ENCODE measurements around the gene SLC6A13.

Gene SLC6A13

DNA sequence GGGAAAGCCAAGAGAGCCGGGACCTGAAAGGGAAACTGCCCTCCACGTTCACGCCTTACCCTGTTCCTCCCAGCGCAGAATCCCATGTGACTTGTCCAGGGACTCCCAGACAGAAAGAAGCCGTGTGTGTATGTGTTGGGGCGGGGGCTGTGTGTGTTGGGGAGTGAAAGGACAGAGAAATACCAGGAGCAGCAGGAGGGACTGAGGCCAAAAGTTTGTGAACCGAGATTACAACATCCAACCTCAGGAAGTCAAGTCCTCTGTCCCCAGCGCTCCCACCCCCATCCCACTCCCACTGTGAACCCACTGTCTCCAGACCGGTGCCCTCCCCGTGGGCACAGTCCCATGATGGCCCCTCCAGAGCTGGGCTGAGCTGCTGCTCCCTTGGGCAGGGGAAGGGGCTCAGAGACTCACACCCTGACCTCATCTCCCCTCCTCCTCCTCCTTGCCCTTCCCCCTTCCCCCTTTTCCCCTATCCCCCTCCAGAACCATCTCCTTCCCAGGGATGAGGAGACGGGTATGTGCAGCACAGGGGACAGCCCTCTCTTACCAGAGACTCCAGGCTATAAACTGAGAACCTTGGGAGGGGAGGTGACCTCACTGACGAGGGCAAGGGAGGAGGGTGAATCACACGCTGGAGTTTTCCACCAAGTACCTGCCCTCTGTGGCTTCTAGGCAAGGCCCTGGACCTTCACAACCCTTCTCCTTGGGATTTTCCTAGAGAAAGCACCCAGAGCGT is 48.5 kb downstream of the SLC6A13 start, which contains the start of gene SLC6A12:
SLC6A12 (minus strand) TSS at position 155 of the 739 bp plus-strand sequence. CDS start 4,171 bp downstream, outside the sequence.
- no peak for DNase-seq (ENCODE audit: low spot score)

- DNase-seq (ENCODE audit: low spot score): no peak
These were observed 49.1 kb downstream of the SLC6A13 start for GRCh38 chr12:213527-213932.

DNA sequence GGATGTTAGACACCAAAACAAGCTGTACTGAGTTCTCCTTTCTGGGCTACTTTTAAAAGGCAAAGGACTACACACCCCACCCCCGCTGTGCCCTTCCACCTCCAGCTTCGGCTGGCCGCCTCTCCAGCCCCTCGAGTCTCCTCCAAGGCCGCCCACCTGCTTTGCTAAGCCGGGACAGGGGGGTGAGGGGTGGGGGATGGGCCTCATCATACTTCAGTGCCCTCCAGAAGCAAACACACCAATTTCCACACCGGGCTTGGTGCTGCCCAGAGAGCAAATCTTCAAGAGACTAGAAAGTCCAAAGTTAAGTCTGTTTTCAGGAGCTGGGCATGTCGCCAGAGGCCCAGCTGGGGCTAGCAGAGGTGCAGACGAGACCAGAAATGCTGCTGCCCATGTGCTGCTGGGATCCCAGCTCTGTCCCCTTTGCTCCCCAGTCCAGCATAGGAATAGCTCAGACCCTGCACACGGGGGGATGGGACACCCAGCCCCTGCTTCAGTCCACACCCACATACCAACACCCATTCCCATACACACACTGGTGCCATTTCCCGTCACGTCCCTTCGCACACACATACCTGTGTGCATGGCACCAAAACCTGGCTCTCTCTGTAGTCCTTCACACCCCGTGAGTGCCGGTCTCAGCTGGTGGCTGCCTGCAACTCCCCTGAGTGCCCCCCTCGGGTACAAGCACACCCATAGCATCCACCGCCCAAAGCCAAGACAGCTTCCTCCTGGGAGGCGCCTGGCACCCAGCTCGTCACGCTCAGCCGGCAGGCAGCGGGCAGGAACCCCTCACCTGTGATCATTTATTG is 49.7 kb downstream of the SLC6A13 start:
- no peak for DNase-seq (ENCODE audit: low spot score)

DNA sequence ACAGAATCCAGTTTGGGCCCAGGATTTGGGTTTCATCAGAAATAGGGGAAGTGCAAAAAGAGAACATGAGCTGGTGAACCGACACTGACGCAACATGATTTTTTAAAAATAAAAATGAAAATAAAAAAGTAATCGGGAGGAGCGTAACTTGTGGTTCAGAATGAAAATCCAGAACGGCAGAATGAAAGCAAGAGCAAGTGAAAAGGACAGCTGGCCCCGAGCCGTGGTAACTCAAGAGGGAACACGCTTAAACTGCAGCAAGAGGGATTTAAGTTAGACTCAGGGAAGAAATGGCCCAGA is 50.3 kb downstream of the SLC6A13 start:
- no peak for DNase-seq (ENCODE audit: low spot score)

- DNase-seq (ENCODE audit: low spot score): no peak
These were observed 50.8 kb downstream of the SLC6A13 start for GRCh38 chr12:211639-212414.

- no peak for DNase-seq (ENCODE audit: low spot score)
These were observed 51.5 kb downstream of the SLC6A13 start for GRCh38 chr12:211142-211465.

GRCh38 chr12:210277-211141 is 52.1 kb downstream of the SLC6A13 start:
- no peak for DNase-seq (ENCODE audit: low spot score)

GRCh38 chr12:209851-210250 is 52.8 kb downstream of the SLC6A13 start:
- DNase-seq (ENCODE audit: low spot score): no peak

DNA sequence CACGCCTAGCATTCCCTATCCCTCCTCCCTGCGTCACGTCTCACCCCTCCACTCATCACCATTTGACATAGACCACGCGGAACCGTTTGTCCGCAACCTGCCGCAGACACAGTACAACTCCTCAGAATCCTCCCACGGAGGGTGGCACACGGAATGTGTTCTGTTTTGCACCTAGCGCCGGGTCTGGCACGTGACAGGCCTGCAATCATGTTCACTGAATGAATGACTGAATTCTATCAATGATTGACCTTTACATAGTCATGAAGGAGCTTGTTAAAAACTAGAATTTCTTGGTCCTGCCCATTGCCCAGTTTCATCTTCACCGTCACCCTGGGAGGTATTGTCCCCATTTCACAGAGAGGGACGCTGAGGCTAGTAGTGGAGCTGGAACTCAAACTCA is 53.4 kb downstream of the SLC6A13 start:
- no peak for DNase-seq (ENCODE audit: low spot score)

- DNase-seq (ENCODE audit: low spot score): no peak
These were observed 53.8 kb downstream of the SLC6A13 start for GRCh38 chr12:208813-209212.

- DNase-seq (ENCODE audit: low spot score): no peak
These were observed 54.8 kb downstream of the SLC6A13 start for GRCh38 chr12:207804-208203.

- DNase-seq (ENCODE audit: low spot score): no peak
These were observed 55.7 kb downstream of the SLC6A13 start for GRCh38 chr12:206746-207440.

DNA sequence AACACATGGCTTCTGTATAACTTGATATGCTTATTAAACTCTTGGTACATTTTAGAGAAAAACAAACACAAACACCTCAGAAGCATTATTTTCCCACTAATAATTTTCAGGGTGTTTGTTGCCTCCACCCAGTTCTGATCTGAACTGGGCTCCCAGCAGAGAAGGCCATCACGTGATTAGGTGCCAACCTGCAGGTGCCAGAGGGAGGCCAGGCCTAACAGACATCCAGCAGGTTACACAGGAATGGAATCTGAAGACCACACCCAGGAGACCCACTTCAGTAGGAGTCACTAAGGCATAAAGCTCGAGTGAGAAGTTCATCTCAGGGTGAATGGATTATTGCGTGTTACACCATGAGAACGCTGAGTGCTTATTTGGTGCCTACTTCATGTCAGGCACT is 57.6 kb downstream of the SLC6A13 start:
- no peak for DNase-seq (ENCODE audit: low spot score)

DNA sequence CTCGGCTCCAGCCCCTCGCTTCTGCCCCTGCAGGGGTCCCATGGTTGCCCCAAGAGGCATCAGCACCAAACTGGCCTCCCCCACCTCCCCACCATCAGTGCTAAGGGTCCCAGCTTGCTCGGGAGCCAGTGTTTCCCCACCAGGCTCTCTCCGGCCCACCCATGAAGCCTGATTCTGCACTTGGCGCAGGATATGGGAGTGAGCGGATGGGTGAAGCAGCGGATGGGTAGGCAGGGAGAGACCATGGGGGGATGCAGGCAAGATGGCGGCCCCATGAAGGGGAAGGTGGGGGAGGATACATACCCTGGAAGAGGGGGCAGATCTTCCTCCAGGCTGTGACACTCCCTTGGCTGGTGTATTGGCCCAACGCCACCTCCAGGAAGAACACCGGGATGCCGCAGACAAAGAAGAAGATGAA is 58.4 kb downstream of the SLC6A13 start:
- no peak for DNase-seq (ENCODE audit: low spot score)

- peak; percentile 73 for DNase-seq (ENCODE audit: low spot score)
These were observed 59.0 kb downstream of the SLC6A13 start for GRCh38 chr12:203462-204260.

GRCh38 chr12:203074-203461 is 59.6 kb downstream of the SLC6A13 start:
- no peak for DNase-seq (ENCODE audit: low spot score)

DNA sequence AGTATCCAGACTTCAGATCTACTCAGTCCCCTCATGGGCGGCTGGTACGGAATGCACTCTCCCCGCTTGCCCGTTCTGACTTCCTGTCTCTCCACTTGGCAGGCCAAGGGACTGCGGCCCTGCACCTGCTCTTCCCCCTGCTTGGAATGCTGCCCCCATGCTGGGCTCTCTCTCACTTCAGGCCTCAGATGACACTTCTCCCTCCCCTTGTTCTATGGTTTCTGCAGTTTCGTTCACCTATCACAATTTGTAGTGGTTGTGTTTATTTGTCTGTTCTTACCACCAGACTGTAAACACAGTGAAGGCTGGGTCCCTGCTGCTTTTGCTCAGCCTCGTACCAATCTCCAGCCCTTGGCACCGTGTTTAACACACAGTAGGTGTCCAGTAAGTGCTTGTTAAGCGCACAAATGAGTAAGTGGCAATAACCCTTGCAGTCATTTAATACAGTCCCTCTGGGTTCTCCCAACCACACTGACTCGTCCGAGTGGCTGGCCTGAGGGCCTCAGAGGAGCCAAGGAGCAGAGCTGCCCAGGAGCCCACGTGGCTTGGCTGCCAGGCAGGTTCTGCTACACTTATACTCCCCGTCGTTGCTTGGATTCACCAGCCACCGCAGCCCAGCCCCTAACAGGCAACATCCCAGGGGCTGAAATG is 60.4 kb downstream of the SLC6A13 start:
- DNase-seq (ENCODE audit: low spot score): no peak

DNA sequence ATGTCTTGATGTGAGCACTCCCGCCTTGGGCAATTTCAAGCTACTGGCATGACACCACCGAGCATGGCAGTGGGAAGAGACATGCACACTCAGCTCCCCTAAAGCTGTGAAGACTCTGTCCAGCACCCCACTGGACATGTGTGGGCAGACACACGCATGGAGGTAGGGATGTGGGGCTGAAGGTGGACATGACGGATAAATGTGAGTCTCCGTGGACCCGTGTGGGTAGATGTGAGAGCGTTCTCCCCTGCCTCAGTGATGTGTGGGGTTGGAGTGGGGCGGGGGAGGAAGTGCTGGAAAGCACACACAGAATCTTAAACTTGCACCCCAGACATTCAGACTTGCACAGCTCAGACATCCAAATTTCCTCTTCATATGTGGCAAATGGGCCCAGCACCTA is 61.3 kb downstream of the SLC6A13 start:
- DNase-seq (ENCODE audit: low spot score): no peak

DNA sequence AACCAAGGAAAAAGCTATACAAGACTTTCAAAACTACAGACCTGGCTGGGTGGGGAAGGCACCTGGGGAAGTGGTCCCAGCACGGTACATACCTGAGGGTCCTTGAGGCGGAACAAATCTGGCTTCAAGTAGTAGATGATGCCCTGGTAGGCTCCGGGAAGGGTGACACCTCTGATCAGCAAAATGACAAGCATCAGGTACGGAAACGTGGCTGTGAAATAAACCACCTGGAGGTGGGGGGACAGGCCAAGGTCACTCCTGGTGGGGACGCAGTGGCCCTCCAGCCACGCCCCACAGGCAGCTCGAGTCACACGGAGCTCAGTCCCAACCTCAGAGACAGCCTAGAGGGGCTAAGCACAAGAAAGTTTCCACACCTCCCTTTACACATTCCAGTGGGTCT is 63.9 kb downstream of the SLC6A13 start:
- DNase-seq (ENCODE audit: low spot score): no peak
